Activated CD4-positive, alpha-beta T cell treated with anti-CD3 and anti-CD28 coated beads, Interleukin-2, amount 50 U/mL, for 48 hours (primary cell): ENCODE results near the gene KDM4B.
"Not testable (repeated sequence)": the region's sequence is repeated elsewhere in the genome, so short reads cannot be mapped to it uniquely, and the experiment has no call there.

ENCODE experiments used
- DNase-seq, 2 experiments: peaks; one replicate each; pipeline ENCODE4 v3.0.0-alpha.2; 2020

KDM4B gene

DNA sequence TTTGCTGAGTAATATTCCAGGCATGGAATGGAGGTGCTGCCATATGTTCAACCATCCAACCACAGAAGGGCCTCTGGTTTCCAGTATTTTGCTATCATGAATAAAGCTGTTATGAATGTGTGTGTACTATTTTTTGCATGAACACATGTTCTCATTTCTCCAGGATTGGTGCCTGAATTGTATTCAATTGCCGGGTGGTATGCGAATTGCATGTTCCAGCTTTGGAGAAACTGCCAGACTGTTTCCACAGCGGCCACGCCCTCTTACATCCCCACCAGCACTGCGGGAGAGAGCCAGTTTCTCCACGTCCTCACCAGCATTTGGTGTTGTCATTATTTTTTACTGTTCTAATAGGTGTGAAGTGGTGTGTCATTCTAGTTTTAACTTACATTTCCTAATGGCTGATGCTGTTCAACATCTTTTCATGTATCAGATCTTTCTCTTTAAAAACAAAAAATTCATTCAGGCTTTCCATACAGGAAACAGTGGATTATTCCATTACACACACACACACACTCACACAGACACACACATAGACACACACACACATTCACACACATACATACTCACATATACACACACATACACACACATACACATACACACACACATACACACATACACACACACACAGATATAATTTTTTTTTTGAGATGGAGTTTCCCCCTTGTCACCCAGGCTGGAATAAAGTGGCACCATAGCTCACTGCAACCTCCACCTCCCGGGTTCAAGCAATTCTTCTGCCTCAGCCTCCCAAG lies 217.6 kb downstream of the KDM4B start:
- DNase-seq = no peak

DNA sequence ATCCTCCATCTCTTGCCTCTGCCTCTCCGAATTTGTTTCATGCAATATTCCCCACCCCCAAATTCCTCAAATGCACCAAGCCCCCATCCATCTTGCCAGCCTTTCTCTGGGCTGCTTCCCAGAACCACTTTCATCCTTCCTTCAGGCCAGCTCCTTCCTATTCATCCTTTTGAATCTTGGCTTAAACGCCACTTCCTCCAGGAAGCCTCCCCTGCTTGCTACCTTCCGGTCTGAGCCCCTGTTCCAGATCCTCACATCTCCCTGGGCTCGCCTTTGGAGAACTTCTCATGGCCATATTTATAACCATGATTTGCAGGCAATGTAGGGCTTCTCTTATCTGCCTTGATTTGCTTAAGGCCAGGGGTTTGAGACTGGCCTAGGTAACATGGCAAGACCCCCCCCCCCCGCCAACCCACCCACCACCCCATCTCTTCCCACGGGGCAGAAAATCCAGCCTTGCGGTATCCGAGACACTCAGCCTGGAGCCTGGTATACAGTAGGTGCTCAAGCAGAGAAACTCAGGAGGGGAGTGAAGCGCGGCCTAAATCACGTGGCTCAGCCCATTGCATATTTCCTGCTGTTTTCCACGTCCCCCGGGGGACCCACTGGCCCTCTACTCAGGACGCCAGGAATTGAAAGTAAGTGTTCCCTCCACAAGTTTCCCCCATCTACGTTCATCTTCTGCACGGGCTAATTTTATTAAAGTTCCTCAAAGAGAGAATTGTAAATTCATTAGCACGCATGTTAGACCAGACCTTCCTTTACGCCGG lies 219.8 kb downstream of the KDM4B start:
- no peak for DNase-seq

DNA sequence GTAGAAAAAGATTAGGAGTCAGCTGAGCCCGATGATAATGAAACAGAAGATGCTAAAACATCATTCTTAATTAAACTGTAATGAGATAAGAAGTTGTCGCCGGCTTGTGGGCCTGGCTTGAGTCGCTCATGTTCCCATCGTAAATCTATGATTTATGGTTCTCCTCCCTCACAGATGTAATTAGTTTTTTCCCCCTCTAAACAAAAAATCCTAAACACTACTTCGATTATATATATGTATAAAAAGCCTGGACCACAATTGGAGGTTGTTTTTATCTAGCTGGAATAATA lies 220.3 kb downstream of the KDM4B start:
- DNase-seq = no peak

DNA sequence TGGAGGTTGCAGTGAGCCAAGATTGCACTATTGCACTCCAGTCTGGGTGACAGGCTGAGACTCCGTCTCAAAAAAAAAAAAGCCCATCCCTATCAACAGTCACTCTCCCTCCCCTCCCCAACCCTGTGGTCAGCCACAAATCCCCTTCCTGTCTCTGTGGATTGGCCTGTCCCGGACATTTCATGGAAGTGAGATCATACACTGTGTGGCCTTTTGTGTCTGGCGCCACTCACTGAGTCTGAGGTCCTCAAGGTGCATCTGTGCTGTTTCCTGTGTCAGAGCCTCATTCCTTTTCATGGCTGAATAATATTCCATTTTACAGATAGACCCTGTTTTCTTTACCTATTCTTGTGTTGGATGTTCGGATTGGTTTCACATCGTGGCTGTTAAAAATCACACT lies 222.2 kb downstream of the KDM4B start:
- DNase-seq = no peak

DNA sequence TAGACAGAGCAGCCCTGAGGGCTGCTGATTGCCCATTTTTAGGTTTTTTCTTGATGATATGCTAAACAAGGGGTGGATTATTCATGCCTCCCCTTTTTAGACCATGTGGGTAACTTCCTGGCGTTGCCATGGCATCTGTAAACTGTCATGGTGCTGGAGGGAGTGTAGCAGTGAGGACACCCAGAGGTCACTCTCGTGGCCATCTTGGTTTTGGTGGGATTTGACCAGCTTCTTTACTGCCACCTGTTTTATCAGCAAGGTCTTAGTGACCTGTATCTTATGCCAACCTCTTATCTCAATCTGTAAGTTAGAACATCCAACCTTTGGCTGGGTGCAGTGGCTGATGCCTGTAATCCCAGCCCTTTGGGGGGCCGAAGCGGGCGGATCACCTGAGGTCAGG lies 223.7 kb downstream of the KDM4B start:
- no peak for DNase-seq

DNA sequence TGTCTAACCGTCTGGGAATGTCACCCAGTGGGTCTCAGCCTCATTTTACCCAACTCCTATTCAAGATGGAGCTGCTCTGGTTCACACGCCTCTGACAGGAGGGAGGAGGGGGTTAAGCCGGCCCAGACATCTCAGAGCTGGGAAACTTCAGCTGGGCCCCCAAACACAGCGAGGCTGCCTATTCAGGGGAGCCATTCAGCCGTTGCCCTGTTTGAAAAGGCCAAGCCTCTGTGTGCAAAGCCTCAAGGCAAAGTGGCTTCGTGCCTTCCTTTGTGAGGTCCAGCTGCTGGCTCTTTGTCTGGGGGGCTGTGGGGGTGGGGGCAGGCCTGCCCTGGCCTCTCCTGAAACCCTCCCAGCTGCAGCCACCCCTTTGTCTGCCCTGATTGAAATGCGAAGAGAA lies 224.3 kb downstream of the KDM4B start:
- no peak for DNase-seq

DNA sequence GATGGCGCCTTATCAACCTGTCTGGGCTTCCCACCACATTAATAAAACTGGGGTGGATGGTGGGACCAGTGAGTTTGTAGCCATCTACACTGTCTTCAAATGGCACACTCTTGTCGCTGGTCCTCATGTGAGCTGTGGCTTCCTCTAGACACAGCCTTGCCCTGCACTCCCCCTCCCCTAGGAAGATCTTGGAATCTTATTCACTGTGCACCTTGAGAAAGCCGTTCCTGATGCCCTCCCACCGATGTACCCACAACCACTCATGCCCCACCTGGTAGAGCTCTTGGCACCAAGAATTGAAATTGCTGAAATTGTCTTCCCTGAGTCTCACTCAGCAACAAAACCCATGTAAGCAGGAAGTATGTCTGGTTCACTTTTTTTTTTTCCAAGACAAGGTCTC lies 225.7 kb downstream of the KDM4B start:
- DNase-seq = no peak

DNA sequence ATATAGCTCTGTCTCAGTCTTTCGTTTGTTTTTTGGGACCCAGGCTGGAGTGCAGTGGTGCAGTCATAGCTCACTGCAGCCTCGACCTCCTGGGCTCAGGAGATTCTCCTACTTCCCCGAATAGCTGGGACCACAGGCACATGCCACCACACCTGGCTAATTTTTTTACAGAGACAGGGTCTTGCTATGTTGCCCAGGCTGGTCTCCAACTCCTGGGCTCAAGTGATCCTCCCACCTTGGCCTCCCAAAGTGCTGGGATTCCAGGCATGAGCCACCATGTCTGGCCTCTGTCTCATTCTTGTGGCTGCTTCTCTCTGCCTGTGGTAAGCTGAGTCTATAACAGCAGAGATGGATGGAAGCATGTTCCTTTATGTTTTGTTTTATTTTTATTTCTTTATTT lies 226.7 kb downstream of the KDM4B start:
- not testable (repeated sequence) for DNase-seq

DNA sequence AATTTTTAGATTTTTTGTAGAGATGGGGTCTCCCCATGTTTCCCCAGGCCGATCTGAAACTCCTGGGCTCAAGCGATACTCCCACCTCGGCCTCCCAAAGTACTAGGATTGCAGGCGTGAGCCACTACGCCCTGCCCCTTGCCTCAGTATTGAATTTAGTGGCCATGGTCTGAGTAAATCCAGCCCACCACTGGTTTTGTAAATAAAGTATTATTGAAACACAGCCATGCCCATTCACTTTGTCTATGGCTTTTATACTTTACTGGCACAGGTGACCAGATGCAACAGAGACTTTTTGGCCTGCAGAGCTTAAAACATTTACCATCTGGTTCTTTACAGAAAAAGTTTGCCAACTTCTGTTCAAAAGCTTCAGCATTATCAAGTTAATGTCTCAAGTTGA lies 227.9 kb downstream of the KDM4B start:
- DNase-seq = no peak

DNA sequence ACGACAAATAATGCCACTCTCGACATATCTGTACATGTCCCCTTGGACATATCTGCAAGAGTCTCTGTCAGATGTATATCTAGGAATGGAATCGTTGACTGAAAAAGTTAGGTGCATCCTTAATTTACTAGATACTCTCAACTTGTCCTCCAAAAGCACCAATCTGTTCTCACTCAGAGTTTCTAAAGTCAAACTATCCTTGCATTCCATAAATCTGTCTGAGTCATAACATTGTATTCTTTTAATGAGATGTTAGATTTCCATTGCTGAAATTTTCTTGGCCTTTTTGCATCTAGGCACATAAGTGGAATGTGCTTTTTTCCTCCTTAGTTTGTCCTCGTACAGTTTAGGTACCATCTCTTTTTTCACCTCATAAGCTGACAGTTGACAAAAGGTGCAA lies 231.9 kb downstream of the KDM4B start:
- DNase-seq = no peak

DNA sequence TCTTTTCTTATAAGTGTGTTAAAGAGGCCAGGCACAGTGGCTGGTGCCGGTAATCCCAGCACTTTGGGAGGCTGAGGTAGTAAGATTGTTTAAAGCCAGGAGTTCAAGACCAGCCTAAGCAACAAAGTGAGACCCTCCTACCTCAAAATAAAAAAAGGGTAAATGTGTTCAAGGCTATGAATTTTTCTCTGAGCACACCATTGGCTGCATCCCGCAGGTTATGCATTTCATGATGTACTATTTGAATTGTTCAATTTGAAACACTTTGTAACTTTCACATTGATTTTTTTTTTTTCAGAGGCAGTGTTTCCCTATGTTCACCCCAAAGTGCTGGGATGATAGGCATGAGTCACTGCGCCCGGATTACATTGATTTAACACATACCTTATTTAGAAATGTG lies 233.6 kb downstream of the KDM4B start:
- no peak for DNase-seq
